GM18520 (cell line): ENCODE measurements around the gene ZBTB20.

Source experiments
- ATAC-seq: cut with Tn5 transposase; IDR thresholded peaks from one replicate; pipeline ENCODE4 v1.9.1; 2021; ENCODE audit not compliant: unreplicated experiment

Gene ZBTB20

GRCh38 chr3:114790752-114791151, 356.3 kb downstream of the ZBTB20 start:
- no peak for ATAC-seq

- ATAC-seq, result no peak
Measured at GRCh38 chr3:114789803-114790202, 357.3 kb downstream of the ZBTB20 start.

GRCh38 chr3:114775395-114775794, 371.7 kb downstream of the ZBTB20 start:
- no peak for ATAC-seq

GRCh38 chr3:114770874-114771273, 376.2 kb downstream of the ZBTB20 start:
- no peak for ATAC-seq

- ATAC-seq, result no peak
Measured at GRCh38 chr3:114764056-114764492, 383.0 kb downstream of the ZBTB20 start.

GRCh38 chr3:114762144-114762543, 384.9 kb downstream of the ZBTB20 start:
- ATAC-seq, result no peak

GRCh38 chr3:114760679-114761078, 386.4 kb downstream of the ZBTB20 start:
- ATAC-seq, result no peak

- ATAC-seq, result no peak
Measured at GRCh38 chr3:114758831-114759699, 388.0 kb downstream of the ZBTB20 start.

- peak; percentile 50 for ATAC-seq
Measured at GRCh38 chr3:114756506-114757279, 390.4 kb downstream of the ZBTB20 start.

- no peak for ATAC-seq
Measured at GRCh38 chr3:114746502-114746901, 400.6 kb downstream of the ZBTB20 start.

GRCh38 chr3:114745322-114746240, 401.5 kb downstream of the ZBTB20 start:
- no peak for ATAC-seq

- ATAC-seq, result no peak
Measured at GRCh38 chr3:114743746-114744485, 403.2 kb downstream of the ZBTB20 start.

- no peak for ATAC-seq
Measured at GRCh38 chr3:114741066-114741465, 406.0 kb downstream of the ZBTB20 start.

- ATAC-seq, result no peak
Measured at GRCh38 chr3:114739627-114740026, 407.5 kb downstream of the ZBTB20 start.

- no peak for ATAC-seq
Measured at GRCh38 chr3:114732353-114732752, 414.7 kb downstream of the ZBTB20 start.

GRCh38 chr3:114730397-114730796, 416.7 kb downstream of the ZBTB20 start:
- no peak for ATAC-seq

- ATAC-seq, result no peak
Measured at GRCh38 chr3:114727373-114727772, 419.7 kb downstream of the ZBTB20 start.

- no peak for ATAC-seq
Measured at GRCh38 chr3:114725966-114726365, 421.1 kb downstream of the ZBTB20 start.

GRCh38 chr3:114722530-114722929, 424.6 kb downstream of the ZBTB20 start:
- ATAC-seq, result no peak

- ATAC-seq, result no peak
Measured at GRCh38 chr3:114721864-114722263, 425.2 kb downstream of the ZBTB20 start.
